Astrocyte (in vitro differentiated cells and primary cell): Measurements from ENCODE around the gene NSUN7. TPM values are rescaled to one million over a fixed set of nuclear protein-coding genes. Genes with fewer than 3 reads are reported as not detected.

ENCODE experiments used
- DNase-seq: peaks from one replicate; pipeline ENCODE4 v3.0.0-alpha.2; 2010; ENCODE audit warnings: low read depth
- FAIRE-seq: peaks from 2 replicates; lab custom pipeline; 2011; peaks lifted over from hg19 to GRCh38; lab: Jason Lieb, UNC
- H2AFZ ChIP-seq: 2 replicates; pipeline ENCODE4 v1.6.0; 2012; ENCODE audit warnings: low read depth, low read length, inconsistent platforms
- H3K27ac ChIP-seq: 2 replicates; pipeline ENCODE4 v1.5.1; 2011; ENCODE audit warnings: low read depth, low read length, inconsistent platforms
- H3K27me3 ChIP-seq: 2 replicates; pipeline ENCODE4 v1.6.0; 2011; ENCODE audit warnings: low read length, inconsistent platforms; ENCODE audit not compliant: insufficient read depth
- H3K36me3 ChIP-seq: 2 replicates; pipeline ENCODE4 v1.5.1; 2011; ENCODE audit warnings: low read length, inconsistent platforms; ENCODE audit not compliant: insufficient read depth
- H3K4me1 ChIP-seq: 2 replicates; pipeline ENCODE4 v1.5.1; 2011; ENCODE audit warnings: low read length, inconsistent platforms; ENCODE audit not compliant: insufficient read depth
- H3K4me2 ChIP-seq: 2 replicates; pipeline ENCODE4 v1.6.0; 2012; ENCODE audit warnings: low read length, inconsistent platforms
- H3K4me3 ChIP-seq: 2 replicates; pipeline ENCODE4 v1.5.1; 2011; ENCODE audit warnings: low read depth, mild to moderate bottlenecking, low read length, inconsistent platforms; ENCODE audit not compliant: insufficient read depth
- H3K79me2 ChIP-seq: 2 replicates; pipeline ENCODE4 v1.6.0; 2012; ENCODE audit warnings: mild to moderate bottlenecking, low read length, inconsistent platforms; ENCODE audit not compliant: insufficient read depth
- H3K9ac ChIP-seq: 2 replicates; pipeline ENCODE4 v1.6.0; 2012; ENCODE audit warnings: mild to moderate bottlenecking, low read length, inconsistent platforms
- H3K9me3 ChIP-seq: 2 replicates; pipeline ENCODE4 v1.5.1; 2012; ENCODE audit warnings: low read depth, mild to moderate bottlenecking, low read length, inconsistent platforms; ENCODE audit not compliant: insufficient read depth
- H4K20me1 ChIP-seq: 2 replicates; pipeline ENCODE4 v1.6.0; 2012; ENCODE audit warnings: low read length, inconsistent platforms; ENCODE audit not compliant: insufficient read depth
- H3K27ac Mint-ChIP-seq: one replicate; pipeline ENCODE4 v1.8.0; 2021; ENCODE audit warnings: mild to moderate bottlenecking, mixed read lengths; ENCODE audit not compliant: unreplicated experiment
- H3K27me3 Mint-ChIP-seq: one replicate; pipeline ENCODE4 v1.8.0; 2021; ENCODE audit warnings: low read depth, mixed read lengths; ENCODE audit not compliant: unreplicated experiment
- H3K36me3 Mint-ChIP-seq: one replicate; pipeline ENCODE4 v1.8.0; 2021; ENCODE audit warnings: low read depth, mixed read lengths; ENCODE audit not compliant: unreplicated experiment
- H3K4me1 Mint-ChIP-seq: one replicate; pipeline ENCODE4 v1.8.0; 2021; ENCODE audit warnings: low read depth, mixed read lengths; ENCODE audit not compliant: unreplicated experiment
- H3K4me3 Mint-ChIP-seq: one replicate; pipeline ENCODE4 v1.8.0; 2021; ENCODE audit warnings: mild to moderate bottlenecking, moderate library complexity, mixed read lengths; ENCODE audit not compliant: unreplicated experiment
- H3K9me3 Mint-ChIP-seq: one replicate; pipeline ENCODE4 v1.8.0; 2021; ENCODE audit warnings: mild to moderate bottlenecking, mixed read lengths; ENCODE audit not compliant: unreplicated experiment
- EZH2 ChIP-seq: IDR thresholded peaks from 2 replicates; pipeline ENCODE4 v1.6.1; 2012; ENCODE audit warnings: mild to moderate bottlenecking, low read length, inconsistent platforms; ENCODE audit not compliant: insufficient read depth
- total RNA-seq: library from RNA; stranded (reverse); gene quantifications from 2 replicates; pipeline ENCODE4 v1.2.1, GENCODE V29; 2021
- TF ChIP-seq, protein P1 (sequence below): IDR thresholded peaks from 2 replicates; pipeline ENCODE4 v1.5.1; 2011; ENCODE audit warnings: low read depth, mild to moderate bottlenecking, inconsistent platforms, low read length, moderate library complexity; ENCODE audit not compliant: insufficient read depth

The NSUN7 gene
- total RNA-seq, 1 donor from 2014 or later = 2.5 TPM

DNA sequence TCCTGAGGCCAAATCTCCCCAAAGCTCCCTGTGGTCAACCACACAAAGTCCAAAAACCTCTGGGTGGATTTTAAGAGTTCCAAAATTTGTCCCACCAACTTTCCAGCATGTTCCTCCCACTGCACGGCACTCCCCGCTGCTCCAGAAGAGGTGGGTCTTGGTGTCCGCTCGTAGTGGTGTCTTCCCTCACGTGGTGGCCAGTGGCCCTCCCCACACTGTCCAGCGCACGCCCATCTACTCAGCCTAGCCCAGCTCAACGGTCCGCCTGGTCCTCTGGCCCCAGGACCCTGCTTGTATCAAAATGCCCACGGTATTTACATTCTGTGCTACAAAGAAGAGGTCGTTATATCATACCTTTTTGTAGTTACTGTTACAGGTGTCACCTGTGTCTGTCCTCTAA is 83.5 kb downstream of the NSUN7 start:
- Histone ChIP-seq H3K9ac (no peak overlapping the region), H3K4me3 (no peak overlapping the region), H3K4me2 (no peak overlapping the region), H3K27me3 (no peaks in the 10 kb centered on the region), H3K79me2 (no peaks in the 10 kb centered on the region), H2AFZ (no peak overlapping the region), H3K36me3 (peaks cover 8% of the 10 kb centered on the region), H3K9me3 (no peaks in the 10 kb centered on the region), H3K4me1 (no peaks in the 10 kb centered on the region), H3K27ac (no peak overlapping the region), H4K20me1 (peaks cover 8% of the 10 kb centered on the region)
- FAIRE-seq (no peak), DNase-seq (no peak)
- Mint-ChIP-seq H3K27ac (no peak overlapping the region), H3K27me3 (no peaks in the 10 kb centered on the region), H3K4me3 (no peak overlapping the region), H3K36me3 (peaks cover 37% of the 10 kb centered on the region), H3K9me3 (no peaks in the 10 kb centered on the region), H3K4me1 (no peaks in the 10 kb centered on the region)
- TF ChIP-seq, protein P1, sequence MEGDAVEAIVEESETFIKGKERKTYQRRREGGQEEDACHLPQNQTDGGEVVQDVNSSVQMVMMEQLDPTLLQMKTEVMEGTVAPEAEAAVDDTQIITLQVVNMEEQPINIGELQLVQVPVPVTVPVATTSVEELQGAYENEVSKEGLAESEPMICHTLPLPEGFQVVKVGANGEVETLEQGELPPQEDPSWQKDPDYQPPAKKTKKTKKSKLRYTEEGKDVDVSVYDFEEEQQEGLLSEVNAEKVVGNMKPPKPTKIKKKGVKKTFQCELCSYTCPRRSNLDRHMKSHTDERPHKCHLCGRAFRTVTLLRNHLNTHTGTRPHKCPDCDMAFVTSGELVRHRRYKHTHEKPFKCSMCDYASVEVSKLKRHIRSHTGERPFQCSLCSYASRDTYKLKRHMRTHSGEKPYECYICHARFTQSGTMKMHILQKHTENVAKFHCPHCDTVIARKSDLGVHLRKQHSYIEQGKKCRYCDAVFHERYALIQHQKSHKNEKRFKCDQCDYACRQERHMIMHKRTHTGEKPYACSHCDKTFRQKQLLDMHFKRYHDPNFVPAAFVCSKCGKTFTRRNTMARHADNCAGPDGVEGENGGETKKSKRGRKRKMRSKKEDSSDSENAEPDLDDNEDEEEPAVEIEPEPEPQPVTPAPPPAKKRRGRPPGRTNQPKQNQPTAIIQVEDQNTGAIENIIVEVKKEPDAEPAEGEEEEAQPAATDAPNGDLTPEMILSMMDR = no peak
- TF ChIP-seq EZH2 = no peak

DNA sequence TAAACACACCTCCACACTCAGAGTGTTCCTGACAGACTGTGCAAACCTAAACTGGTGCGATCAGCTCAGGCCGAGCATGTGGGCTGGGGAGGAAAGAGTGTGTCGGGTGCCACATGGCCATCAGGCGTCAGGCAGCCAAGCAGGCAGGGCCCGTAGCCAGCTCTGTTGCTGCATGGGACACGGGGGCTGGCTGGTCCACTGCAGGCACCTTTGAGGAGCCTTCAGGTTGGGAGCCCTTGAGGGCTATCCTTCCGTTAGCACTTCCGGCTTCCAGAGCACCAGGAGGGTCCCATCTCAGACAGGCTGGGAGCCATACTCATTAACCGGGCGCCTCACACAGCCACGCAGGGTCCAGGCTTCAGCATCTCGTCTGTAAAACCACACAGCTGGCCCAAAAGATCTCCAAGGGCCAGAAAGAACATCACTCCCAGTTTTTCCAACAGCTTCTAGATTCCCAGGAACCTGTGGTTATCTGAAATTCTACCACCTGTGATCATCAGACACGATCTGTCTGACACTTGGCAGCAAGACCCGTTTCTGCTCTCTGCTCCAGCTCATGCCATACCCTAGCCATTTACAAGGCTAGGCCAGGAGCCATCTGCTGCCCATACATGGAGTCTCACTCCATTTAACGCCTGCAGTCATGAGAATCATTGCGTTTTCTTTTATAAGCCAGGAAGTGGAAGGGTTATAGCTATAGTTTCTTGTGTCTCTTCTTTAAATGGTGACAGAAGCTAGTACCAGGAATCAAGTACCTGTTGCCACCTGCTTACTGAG is 87.5 kb downstream of the NSUN7 start:
- Histone ChIP-seq H3K4me2 (no peak overlapping the region), H3K4me3 (no peak overlapping the region), H3K27ac (no peak overlapping the region), H3K79me2 (no peaks in the 10 kb centered on the region), H3K4me1 (peaks cover 13% of the 10 kb centered on the region), H3K9me3 (no peaks in the 10 kb centered on the region), H3K36me3 (no peaks in the 10 kb centered on the region), H3K9ac (no peak overlapping the region), H3K27me3 (no peaks in the 10 kb centered on the region), H4K20me1 (peaks cover 16% of the 10 kb centered on the region), H2AFZ (no peak overlapping the region)
- TF ChIP-seq, protein P1 = no peak
- TF ChIP-seq EZH2 = no peak
- FAIRE-seq (no peak), DNase-seq (no peak)
- Mint-ChIP-seq H3K4me3 (no peak overlapping the region), H3K4me1 (peaks cover 5% of the 10 kb centered on the region), H3K9me3 (no peaks in the 10 kb centered on the region), H3K36me3 (peaks cover 37% of the 10 kb centered on the region), H3K27ac (no peak overlapping the region), H3K27me3 (no peaks in the 10 kb centered on the region)

DNA sequence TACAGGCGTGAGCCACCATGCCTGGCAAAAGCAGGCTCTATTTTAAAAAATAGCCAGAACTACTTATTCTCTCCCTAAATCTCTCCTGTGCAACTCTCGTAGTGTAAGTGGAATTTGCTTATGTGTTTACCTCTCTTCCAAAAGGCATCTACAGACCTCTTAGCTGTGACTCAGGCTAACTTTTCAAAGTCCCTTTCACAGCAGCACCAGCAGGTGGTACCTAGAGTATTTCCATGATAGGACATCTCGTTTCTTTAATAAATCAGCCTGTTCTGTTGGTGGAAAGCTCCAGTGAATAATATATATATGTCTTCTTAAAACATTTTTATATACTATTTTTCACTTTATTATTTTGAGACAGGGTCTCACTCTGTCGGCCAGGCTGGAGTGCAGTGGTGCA is 89.0 kb downstream of the NSUN7 start:
- no peak overlapping the region for H3K27ac ChIP-seq
- H3K36me3 ChIP-seq = no peaks in the 10 kb centered on the region
- H3K27me3 Mint-ChIP-seq = no peaks in the 10 kb centered on the region
- peaks cover 22% of the 10 kb centered on the region for H3K4me1 ChIP-seq
- H3K27me3 ChIP-seq = no peaks in the 10 kb centered on the region
- no peak overlapping the region for H3K4me3 ChIP-seq
- FAIRE-seq = no peak
- no peak overlapping the region for H2AFZ ChIP-seq
- H3K9ac ChIP-seq = no peak overlapping the region
- H3K4me3 Mint-ChIP-seq = no peak overlapping the region
- H3K4me2 ChIP-seq = no peak overlapping the region
- H3K79me2 ChIP-seq = no peaks in the 10 kb centered on the region
- H3K27ac Mint-ChIP-seq = no peak overlapping the region
- H3K9me3 Mint-ChIP-seq = no peaks in the 10 kb centered on the region
- H3K9me3 ChIP-seq = no peaks in the 10 kb centered on the region
- TF ChIP-seq, protein P1 = peak; percentile 10
- no peak for TF ChIP-seq EZH2
- peaks cover 5% of the 10 kb centered on the region for H3K4me1 Mint-ChIP-seq
- H3K36me3 Mint-ChIP-seq = peaks cover 25% of the 10 kb centered on the region
- no peak for DNase-seq
- peaks cover 17% of the 10 kb centered on the region for H4K20me1 ChIP-seq
